ENCODE data around the gene AAGAB.

Gene AAGAB

DNA sequence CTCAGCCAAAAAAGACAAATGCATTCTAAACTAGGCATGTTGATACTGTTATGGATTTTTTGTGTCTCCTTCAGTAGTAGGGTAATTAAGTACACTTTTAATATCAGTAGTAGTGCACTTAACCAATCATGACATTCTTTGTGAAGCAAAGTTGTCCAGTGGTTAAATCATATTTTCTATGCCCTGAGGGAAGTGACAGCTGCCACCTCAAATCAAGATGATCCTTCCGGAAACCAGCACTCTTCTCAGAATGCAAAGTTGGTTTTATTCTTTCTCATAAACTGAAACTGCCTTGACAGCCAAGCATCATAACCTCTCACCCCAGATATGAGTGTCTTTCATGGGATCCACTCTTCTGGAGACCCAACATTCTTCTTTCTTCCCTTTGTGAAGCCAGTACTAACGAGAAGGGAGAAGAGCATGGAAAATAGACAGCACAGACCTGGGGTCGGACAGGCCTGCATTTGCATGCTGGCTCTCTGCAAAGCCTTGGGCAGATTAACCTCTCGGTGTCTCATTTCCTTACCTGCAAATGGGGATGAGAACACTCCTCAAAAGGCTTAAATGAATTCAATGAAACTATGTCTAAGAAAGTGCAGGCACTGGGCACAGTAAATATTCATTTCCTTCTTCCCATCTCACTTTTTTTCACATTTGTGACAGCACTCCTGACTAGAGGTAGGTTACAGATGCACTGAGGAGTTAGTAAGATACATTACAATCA, 13.2 kb downstream of the AAGAB start:
- TF ChIP-seq, protein P1, sequence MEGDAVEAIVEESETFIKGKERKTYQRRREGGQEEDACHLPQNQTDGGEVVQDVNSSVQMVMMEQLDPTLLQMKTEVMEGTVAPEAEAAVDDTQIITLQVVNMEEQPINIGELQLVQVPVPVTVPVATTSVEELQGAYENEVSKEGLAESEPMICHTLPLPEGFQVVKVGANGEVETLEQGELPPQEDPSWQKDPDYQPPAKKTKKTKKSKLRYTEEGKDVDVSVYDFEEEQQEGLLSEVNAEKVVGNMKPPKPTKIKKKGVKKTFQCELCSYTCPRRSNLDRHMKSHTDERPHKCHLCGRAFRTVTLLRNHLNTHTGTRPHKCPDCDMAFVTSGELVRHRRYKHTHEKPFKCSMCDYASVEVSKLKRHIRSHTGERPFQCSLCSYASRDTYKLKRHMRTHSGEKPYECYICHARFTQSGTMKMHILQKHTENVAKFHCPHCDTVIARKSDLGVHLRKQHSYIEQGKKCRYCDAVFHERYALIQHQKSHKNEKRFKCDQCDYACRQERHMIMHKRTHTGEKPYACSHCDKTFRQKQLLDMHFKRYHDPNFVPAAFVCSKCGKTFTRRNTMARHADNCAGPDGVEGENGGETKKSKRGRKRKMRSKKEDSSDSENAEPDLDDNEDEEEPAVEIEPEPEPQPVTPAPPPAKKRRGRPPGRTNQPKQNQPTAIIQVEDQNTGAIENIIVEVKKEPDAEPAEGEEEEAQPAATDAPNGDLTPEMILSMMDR (IDR thresholded peaks at IDR 0.05; ENCODE audit: insufficient read depth, low read depth, low read length, missing control alignments) = no peak
- peak overlapping the region; percentile 22 for H3K4me3 ChIP-seq (ENCODE audit: low read depth, low read length)
- DNase-seq (ENCODE audit: low read depth) = peak; percentile 88

DNA sequence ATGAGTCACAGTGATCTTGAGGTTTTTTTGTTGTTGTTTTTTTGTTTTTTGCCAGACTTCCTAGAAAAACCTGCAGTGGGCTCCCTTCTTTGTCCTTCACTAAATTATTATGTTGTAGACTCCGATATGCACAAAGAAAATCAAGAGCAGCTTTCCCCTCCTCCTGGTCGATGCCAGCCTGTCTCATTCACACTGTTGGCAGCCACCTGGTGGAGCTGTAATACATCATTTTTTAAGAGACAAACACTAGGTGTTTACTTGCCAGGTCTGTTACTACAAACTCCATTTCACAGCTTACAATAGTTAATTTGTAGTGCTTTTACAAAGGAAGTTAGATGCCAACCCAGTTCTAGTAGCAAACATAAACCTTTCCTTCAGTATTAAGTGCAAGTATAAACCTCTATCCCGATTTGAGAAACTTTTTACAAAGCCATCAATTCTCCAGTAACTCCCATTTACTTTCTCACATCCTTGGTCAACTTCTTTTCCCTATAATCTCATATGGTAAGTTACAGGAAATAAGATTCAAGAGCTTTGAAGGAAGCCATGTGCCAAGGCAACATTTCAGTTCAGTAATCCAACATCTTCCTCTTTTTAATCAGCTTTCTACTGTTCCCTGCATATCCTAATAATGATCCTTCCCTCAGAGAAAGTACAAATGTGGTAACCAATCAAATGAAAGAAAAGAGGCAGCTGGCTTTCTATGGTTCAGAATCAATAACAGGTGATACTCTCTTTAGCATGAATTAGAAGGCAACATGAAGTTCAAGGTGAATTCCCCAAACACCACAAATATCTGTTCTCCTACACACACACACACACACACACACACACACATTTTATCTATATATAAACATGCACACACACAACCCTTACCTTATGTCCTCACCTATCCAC, 14.0 kb downstream of the AAGAB start:
- TF ChIP-seq, protein P1 (IDR thresholded peaks at IDR 0.05; ENCODE audit: insufficient read depth, low read depth, low read length, missing control alignments) = peak; percentile 25
- DNase-seq (ENCODE audit: low read depth) = peak; percentile 29
- H3K4me3 ChIP-seq (ENCODE audit: low read depth, low read length) = no peak overlapping the region

DNA sequence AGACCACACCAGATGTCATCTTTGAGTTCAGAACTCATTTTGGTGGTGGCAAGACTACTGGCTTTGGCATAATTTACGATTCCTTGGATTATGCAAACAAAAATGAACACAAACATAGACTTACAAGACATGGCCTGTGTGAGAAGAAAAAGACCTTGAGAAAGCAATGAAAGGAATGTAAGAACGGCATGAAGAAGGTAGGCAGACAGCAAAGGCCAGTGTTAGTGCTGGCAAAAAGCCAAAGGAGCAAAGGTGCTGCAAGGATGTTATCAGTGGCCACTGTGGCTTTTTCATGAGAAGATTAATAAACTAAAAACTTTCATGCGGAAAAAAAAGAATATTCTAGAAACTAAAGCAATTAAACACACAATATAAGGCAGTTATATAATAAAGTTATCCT, 21.9 kb downstream of the AAGAB start:
- no peak overlapping the region for H3K4me3 ChIP-seq (ENCODE audit: low read depth, low read length)
- DNase-seq (ENCODE audit: low read depth) = no peak
- TF ChIP-seq, protein P1 (IDR thresholded peaks at IDR 0.05; ENCODE audit: insufficient read depth, low read depth, low read length, missing control alignments) = no peak

DNA sequence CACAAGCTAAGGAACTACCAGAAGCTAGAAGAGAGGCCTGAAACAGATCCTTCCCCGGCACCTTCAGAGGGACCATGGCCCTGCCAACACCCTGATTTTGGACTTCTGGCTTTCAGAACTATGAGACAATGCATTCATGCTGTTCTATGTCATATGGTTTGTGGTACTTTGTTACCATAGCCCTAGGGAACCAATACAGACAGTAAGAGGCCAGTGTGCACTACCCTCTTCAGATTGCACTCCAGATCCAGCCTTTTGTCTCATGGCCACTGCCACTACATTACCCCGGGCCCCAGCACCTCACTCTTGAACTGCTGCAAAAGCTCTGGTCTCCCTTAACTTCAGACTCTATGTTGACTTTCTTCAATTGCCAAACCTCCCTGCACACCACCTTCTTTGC, 24.0 kb downstream of the AAGAB start:
- TF ChIP-seq, protein P1 (IDR thresholded peaks at IDR 0.05; ENCODE audit: insufficient read depth, low read depth, low read length, missing control alignments) = no peak
- no peak for DNase-seq (ENCODE audit: low read depth)
- H3K4me3 ChIP-seq (ENCODE audit: low read depth, low read length) = no peak overlapping the region

DNA sequence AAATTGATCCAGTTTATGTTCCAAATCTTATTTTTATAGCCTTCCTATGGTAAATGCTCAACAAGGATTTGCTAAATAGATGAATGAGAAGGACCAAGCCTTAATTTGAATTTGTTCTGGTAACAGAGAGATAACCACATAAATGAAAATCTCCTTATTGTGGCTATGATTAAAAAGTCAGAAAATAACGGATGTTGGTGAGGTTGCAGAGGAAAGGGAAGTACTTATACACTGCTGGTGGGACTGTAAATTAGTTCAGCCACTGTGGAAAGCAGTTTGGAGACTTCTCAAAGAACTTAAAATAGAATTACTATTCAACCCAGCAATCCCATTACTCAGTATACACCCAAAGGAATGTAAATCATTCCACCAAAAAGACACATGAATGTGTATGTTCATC, 26.2 kb downstream of the AAGAB start:
- TF ChIP-seq, protein P1 (IDR thresholded peaks at IDR 0.05; ENCODE audit: insufficient read depth, low read depth, low read length, missing control alignments) = no peak
- no peak overlapping the region for H3K4me3 ChIP-seq (ENCODE audit: low read depth, low read length)
- no peak for DNase-seq (ENCODE audit: low read depth)

DNA sequence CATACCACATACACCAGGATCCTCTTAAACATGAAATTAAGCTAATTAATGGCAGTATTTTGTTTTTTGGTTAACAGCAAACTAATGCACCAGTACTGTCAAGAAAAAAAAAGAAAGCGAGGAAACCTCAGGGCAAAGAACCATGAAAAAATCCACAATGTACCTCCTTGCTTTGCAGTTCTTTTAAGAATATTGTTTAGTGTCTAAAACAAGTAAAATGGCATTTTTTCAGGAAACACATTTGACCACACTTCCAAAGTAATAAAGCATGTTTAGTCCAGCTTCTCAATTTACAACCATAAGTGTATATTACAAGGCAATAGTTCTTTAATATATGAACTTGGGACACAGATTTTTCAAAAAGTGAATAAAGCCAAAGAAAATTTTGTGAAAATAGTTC, 26.6 kb downstream of the AAGAB start:
- TF ChIP-seq, protein P1 (IDR thresholded peaks at IDR 0.05; ENCODE audit: insufficient read depth, low read depth, low read length, missing control alignments) = no peak
- H3K4me3 ChIP-seq (ENCODE audit: low read depth, low read length) = no peak overlapping the region
- no peak for DNase-seq (ENCODE audit: low read depth)

Measured in GM12865 (cell line).